Neural cell (in vitro differentiated cells): Measurements from ENCODE around the gene MARK1.

Experiments
- EP300 ChIP-seq: fragments of 450-650 bp; conservative IDR thresholded peaks from 2 replicates; pipeline ENCODE4 v1.6.1; 2014; ENCODE audit warnings: antibody characterized with exemption, mild to moderate bottlenecking, moderate library complexity; ENCODE audit not compliant: poor library complexity, severe bottlenecking
- EZH2 ChIP-seq: fragments of 200-600, 300-800 bp; shearing (Covaris generic), sonication (generic); IDR thresholded peaks from 2 replicates; pipeline ENCODE4 v1.6.1; 2014; ENCODE audit warnings: antibody characterized with exemption, low read length, borderline replicate concordance, mild to moderate bottlenecking; ENCODE audit not compliant: insufficient read depth, poor library complexity, severe bottlenecking
- MXI1 ChIP-seq: fragments of 450-650 bp; conservative IDR thresholded peaks from 2 replicates; pipeline ENCODE4 v1.6.1; 2014; ENCODE audit warnings: antibody characterized with exemption, mild to moderate bottlenecking; ENCODE audit not compliant: poor library complexity, severe bottlenecking
- POLR2AphosphoS5 ChIP-seq: IDR thresholded peaks from 2 replicates; pipeline ENCODE4 v1.6.1; 2012
- RAD21 ChIP-seq: fragments of 450-650 bp; conservative IDR thresholded peaks from 2 replicates; pipeline ENCODE4 v1.6.1; 2014; ENCODE audit warnings: antibody characterized with exemption, mild to moderate bottlenecking, moderate library complexity
- SMC3 ChIP-seq: fragments of 450-650 bp; conservative IDR thresholded peaks from 2 replicates; pipeline ENCODE4 v1.6.1; 2014; ENCODE audit warnings: antibody characterized with exemption, mild to moderate bottlenecking, moderate library complexity; ENCODE audit not compliant: poor library complexity
- TAF1 ChIP-seq: IDR thresholded peaks from 2 replicates; pipeline ENCODE4 v1.6.1; 2012; ENCODE audit warnings: low read depth
- TF ChIP-seq, protein P1 (sequence below): fragments of 450-650 bp; IDR thresholded peaks from 2 replicates; pipeline ENCODE4 v1.5.1; 2014; ENCODE audit warnings: antibody characterized with exemption, mild to moderate bottlenecking, moderate library complexity; ENCODE audit not compliant: poor library complexity, severe bottlenecking
- TF ChIP-seq, protein P2 (sequence below): IDR thresholded peaks from 2 replicates; pipeline ENCODE4 v1.6.1; 2012; ENCODE audit warnings: borderline replicate concordance

DNA sequence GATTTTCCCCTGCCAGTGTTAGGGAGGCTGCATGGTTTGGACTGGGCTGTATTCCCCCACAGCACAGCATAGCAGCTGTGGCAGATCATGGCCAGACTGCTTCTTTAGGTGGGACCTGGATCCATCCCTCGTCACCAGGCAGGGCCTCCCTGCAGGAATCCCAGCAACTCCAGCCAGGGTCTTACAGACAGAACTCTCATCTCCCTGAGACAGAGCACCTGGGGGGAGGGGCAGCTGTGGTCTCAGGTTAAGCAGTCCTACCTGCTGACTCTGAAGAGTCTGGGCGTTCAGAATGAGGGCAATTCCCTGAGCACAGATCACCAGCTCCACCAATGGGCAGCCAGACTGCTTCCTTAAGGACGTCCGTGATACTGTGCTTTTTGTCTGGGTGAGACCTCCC, 114.3 kb downstream of the MARK1 start:
- TF ChIP-seq EZH2 (no peak), MXI1 (no peak), EP300 (no peak), POLR2AphosphoS5 (no peak), RAD21 (no peak), SMC3 (no peak), TAF1 (no peak)
- TF ChIP-seq, protein P1, sequence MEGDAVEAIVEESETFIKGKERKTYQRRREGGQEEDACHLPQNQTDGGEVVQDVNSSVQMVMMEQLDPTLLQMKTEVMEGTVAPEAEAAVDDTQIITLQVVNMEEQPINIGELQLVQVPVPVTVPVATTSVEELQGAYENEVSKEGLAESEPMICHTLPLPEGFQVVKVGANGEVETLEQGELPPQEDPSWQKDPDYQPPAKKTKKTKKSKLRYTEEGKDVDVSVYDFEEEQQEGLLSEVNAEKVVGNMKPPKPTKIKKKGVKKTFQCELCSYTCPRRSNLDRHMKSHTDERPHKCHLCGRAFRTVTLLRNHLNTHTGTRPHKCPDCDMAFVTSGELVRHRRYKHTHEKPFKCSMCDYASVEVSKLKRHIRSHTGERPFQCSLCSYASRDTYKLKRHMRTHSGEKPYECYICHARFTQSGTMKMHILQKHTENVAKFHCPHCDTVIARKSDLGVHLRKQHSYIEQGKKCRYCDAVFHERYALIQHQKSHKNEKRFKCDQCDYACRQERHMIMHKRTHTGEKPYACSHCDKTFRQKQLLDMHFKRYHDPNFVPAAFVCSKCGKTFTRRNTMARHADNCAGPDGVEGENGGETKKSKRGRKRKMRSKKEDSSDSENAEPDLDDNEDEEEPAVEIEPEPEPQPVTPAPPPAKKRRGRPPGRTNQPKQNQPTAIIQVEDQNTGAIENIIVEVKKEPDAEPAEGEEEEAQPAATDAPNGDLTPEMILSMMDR: no peak
- TF ChIP-seq, protein P2, sequence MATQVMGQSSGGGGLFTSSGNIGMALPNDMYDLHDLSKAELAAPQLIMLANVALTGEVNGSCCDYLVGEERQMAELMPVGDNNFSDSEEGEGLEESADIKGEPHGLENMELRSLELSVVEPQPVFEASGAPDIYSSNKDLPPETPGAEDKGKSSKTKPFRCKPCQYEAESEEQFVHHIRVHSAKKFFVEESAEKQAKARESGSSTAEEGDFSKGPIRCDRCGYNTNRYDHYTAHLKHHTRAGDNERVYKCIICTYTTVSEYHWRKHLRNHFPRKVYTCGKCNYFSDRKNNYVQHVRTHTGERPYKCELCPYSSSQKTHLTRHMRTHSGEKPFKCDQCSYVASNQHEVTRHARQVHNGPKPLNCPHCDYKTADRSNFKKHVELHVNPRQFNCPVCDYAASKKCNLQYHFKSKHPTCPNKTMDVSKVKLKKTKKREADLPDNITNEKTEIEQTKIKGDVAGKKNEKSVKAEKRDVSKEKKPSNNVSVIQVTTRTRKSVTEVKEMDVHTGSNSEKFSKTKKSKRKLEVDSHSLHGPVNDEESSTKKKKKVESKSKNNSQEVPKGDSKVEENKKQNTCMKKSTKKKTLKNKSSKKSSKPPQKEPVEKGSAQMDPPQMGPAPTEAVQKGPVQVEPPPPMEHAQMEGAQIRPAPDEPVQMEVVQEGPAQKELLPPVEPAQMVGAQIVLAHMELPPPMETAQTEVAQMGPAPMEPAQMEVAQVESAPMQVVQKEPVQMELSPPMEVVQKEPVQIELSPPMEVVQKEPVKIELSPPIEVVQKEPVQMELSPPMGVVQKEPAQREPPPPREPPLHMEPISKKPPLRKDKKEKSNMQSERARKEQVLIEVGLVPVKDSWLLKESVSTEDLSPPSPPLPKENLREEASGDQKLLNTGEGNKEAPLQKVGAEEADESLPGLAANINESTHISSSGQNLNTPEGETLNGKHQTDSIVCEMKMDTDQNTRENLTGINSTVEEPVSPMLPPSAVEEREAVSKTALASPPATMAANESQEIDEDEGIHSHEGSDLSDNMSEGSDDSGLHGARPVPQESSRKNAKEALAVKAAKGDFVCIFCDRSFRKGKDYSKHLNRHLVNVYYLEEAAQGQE: no peak
